NCI-H2107 treated with DMSO at 0.1 percent for 48 hours (cell line): Measurements from ENCODE around the gene RPS6KA4.

Source experiments
- DNase-seq: peaks from one replicate; lab custom pipeline; 2025; ENCODE audit not compliant: unreplicated experiment; lab: John Stamatoyannopoulos, UW

RPS6KA4 gene

GRCh38 chr11:64324692-64325469, 34.1 kb upstream of the RPS6KA4 start:
- DNase-seq = no peak

GRCh38 chr11:64327375-64327774, 31.6 kb upstream of the RPS6KA4 start:
- no peak for DNase-seq

- DNase-seq = no peak
These were observed 31.0 kb upstream of the RPS6KA4 start for GRCh38 chr11:64327993-64328392.

- DNase-seq = no peak
These were observed 28.1 kb upstream of the RPS6KA4 start for GRCh38 chr11:64330888-64331287.

- DNase-seq = no peak
These were observed 27.2 kb upstream of the RPS6KA4 start for GRCh38 chr11:64331569-64332371.

- no peak for DNase-seq
These were observed 25.4 kb upstream of the RPS6KA4 start for GRCh38 chr11:64333556-64333955.

- DNase-seq = peak; percentile 76
These were observed 23.9 kb upstream of the RPS6KA4 start for GRCh38 chr11:64334764-64335735.

- no peak for DNase-seq
These were observed 21.3 kb upstream of the RPS6KA4 start for GRCh38 chr11:64337538-64338249.

GRCh38 chr11:64338716-64339115, 20.2 kb upstream of the RPS6KA4 start:
- DNase-seq = no peak

GRCh38 chr11:64339286-64339685, 19.7 kb upstream of the RPS6KA4 start:
- no peak for DNase-seq

- no peak for DNase-seq
These were observed 19.1 kb upstream of the RPS6KA4 start, which contains the start of gene CCDC88B for GRCh38 chr11:64339754-64340408. CCDC88B (plus strand) TSS chr11:64340204; CDS start chr11:64340267, 63 bp downstream.

GRCh38 chr11:64340671-64341335, 18.2 kb upstream of the RPS6KA4 start:
- no peak for DNase-seq

GRCh38 chr11:64341429-64341828, 17.5 kb upstream of the RPS6KA4 start:
- DNase-seq = no peak

- DNase-seq = no peak
These were observed 16.8 kb upstream of the RPS6KA4 start for GRCh38 chr11:64341851-64342791.

GRCh38 chr11:64342869-64343745, 15.9 kb upstream of the RPS6KA4 start:
- DNase-seq = no peak

GRCh38 chr11:64343767-64344559, 15.0 kb upstream of the RPS6KA4 start:
- no peak for DNase-seq
